GM18520 (cell line): ENCODE results near the gene SLC35F3.
"Not testable (repeated sequence)": the region's sequence is repeated elsewhere in the genome, so short reads cannot be mapped to it uniquely, and the experiment has no call there.

Source experiments
- ATAC-seq: cut with Tn5 transposase; IDR thresholded peaks from one replicate; pipeline ENCODE4 v1.9.1; 2021; ENCODE audit not compliant: unreplicated experiment

The SLC35F3 gene

DNA sequence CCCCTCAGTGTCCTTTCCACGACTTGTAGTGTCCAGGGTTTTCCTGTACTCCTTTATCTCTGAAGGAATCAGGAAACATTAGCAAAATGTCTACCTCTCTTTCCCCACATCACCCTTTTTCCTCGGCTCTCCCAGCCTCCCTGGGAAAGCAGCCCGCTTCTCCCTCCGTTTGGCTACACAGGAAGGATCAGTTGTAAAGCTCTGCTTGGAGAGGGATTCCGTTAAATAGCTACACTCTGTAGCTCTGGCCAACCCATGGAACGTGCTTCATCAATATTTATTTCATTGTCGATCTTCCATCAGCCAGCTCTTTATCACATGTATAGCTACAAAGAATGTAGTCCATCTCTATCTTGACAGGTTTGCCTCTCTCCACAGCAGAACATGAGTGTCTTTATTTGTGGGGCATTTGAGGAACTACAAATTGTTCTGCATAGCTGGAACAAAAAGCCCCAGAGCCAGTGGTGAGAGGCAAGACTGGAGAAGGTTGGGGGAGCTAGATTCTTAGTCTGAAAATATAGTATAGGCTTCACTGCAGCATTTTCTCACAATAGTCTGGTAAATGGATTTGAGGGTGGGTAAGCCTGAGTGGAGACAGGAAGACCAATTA lies 191.8 kb downstream of the SLC35F3 start:
- ATAC-seq = no peak

DNA sequence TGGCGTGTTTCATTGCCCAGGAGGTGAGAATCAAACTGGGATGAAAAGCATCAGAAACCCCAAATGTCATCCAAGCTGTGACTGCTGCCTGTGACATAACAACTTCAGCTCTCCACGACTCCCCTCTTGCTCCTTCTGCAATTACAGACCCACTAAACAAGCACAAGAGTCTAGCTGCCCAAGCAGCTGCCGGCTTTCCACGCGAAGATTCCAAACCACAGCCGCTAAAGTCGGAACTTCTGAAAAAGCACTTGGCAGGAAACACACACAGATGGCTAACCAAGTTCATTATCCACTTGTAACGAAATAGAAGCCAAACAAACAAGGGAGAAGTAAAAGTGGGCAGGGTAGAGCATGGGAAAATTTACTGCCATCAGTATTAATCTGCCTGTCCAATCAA lies 198.1 kb downstream of the SLC35F3 start:
- ATAC-seq = no peak

GRCh38 chr1:234103198-234103597 lies 198.7 kb downstream of the SLC35F3 start:
- ATAC-seq = no peak

DNA sequence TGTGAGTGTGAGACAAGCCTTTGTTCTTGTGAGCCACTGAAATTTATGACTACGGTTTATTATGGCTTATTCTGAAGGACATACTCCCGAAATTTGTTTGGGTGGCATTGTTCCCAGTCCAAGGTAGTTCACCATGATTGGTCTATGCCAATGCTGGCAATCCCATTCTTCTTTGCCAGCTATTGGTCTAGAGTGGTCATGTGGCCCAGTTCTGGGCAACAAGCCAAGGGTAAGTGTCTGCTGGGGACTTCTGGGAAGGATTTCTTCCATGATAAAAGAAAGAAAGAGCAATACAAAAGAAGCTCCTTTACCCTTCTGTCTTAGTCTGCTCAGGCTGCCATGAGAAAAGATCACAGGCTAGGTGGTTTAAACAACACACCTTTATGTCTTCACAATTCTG lies 201.6 kb downstream of the SLC35F3 start:
- no peak for ATAC-seq

DNA sequence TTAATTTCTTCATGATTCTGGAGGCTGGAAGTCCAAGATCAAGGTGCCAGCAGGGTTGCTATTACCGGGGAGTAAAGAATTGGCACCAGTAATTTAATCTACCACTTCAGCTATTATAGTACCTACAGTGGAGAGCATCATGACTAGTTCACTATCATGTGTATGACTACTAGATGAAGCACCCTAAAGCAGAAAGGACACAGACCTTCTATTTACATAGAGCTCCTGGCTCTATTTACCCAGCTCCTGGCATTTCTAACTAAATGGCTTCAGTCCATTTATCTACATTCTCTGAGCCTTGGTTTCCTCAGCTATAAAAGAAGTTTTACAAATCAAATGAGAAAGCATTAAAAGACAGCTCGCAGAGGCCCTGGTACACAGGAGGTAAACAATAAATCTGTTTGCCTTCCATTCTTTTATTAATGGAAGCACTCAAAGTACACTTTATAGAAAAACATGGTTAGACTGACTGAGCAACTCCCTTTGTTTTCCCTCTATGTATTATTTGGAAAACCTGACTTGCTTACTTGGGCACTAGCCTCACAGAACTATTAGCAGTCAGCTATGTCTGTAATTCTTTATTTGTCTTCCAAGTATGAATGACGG lies 203.0 kb downstream of the SLC35F3 start:
- no peak for ATAC-seq

DNA sequence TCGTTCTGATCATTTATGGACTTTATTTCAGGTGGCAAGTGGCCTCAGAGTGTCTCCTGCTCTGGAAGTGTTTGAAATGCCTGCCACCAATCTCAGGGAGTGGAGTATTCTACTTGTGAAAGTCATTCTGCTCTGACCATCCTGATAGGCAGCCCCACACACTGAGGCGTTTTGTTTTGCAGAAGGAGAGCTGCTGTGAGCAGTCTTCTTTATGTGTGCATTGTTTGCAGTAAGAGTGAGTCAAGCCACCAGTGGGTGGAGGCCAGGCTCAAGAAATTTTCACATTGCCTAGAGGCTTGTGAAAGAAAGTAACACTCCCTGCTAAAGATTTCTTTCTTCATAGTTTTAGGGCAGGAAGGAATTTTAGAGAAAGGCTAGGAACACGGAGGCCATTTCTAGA lies 204.4 kb downstream of the SLC35F3 start:
- no peak for ATAC-seq

DNA sequence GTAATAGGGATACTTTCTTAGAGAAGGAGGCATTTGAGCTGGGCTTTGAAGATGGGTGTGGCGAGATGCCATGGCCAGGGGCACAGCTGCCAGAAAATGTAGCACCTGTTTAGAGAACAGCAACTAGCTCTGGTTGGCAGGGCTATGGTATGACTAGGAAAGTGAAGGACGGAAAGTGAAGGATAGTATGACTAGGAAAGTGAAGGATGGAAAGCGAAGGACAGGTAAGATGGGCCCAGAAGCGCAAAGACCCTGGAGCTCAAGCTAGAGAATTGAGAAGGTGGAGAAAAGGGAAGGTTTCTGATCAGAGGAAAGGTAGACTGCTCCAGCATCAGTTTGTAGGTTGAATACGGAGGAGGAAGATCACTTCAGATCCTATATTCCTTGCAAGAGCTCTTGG lies 205.4 kb downstream of the SLC35F3 start:
- no peak for ATAC-seq

- ATAC-seq = no peak
Observed at GRCh38 chr1:234111458-234112142, 207.1 kb downstream of the SLC35F3 start.

DNA sequence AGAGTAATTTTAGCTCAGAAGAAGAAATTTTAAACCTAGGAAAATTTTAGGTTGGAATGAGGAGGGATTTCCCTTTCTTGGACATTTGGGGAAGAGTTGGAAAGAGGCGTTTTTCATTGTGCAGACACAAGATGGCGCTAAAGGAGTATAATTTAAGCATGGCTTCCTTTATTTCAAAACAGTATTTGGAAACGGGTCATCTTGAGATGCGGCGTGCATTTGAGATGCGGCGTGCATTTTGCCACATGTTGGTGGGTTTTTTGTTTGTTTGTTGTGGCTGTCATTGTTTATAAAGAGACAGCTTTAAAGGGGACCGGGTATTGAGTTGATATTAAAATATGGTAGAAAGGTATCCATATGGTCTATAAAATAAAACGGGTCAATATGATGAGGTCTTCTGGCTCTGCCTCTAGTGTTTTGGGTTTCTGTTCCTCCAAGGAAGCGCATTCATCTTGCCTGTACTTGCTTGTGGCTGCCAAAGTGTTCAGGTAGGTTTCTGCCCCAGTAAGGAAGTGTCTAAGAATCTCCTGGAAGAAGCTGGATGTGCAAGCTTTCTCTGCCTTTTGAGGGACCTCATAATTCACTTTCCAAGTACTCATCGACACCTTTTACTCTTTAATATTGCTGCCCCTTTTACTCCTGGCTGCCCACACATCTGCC lies 210.3 kb downstream of the SLC35F3 start:
- ATAC-seq = no peak

DNA sequence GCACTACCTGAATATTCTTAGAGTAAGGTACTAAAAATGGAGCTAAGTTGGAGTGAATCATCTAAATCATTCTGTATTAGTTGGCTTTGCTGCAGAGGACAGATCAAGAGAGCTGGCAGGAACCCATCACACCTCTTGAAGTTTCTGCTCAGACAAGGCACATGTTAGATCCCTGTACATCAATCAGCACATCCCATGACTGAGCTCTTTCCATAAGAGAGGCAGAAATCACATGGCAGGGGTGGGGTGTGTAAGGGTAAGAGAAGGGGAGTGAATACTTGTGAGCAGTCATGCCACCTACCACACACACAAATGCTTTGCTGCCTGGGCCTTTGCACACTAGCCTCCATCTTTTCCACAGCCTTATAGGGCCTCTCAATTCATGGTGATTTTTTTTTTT lies 214.4 kb downstream of the SLC35F3 start:
- no peak for ATAC-seq

DNA sequence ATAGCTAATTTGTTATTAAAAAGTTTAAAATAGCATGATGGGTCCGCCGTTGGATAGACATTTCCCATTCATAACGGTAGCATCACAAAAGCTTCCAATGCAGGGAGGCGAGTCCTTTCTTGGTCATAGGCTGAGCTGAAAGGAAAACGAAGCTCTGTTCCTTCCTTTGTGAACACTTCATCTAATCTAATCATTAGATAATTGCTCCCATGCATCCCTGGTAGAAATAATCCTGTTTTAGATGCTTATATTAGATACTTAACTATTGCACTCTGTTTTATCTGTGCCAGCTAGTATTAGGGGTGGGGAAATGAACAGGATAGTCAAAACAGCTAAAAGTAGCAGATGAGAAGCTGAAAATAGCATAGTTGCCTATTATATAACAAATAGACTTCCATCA lies 215.0 kb downstream of the SLC35F3 start:
- ATAC-seq = no peak

- no peak for ATAC-seq
Observed at GRCh38 chr1:234120327-234120944, 216.0 kb downstream of the SLC35F3 start.

DNA sequence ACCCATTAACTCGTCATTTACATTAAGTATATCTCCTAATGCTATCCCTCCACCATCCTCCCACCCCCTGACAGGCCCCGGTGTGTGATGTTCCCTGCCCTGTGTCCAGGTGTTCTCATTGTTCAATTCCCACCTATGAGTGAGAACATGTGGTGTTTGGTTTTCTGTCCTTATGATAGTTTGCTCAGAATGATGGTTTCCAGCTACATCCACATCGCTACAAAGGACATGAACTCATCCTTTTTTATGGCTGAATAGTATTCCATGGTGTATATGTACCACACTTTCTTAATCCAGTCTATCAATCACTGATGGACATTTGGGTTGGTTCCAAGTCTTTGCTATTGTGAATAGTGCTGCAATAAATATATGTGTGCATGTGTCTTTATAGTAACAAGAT lies 217.2 kb downstream of the SLC35F3 start:
- not testable (repeated sequence) for ATAC-seq

GRCh38 chr1:234122571-234122970 lies 218.1 kb downstream of the SLC35F3 start:
- ATAC-seq = not testable (repeated sequence)

DNA sequence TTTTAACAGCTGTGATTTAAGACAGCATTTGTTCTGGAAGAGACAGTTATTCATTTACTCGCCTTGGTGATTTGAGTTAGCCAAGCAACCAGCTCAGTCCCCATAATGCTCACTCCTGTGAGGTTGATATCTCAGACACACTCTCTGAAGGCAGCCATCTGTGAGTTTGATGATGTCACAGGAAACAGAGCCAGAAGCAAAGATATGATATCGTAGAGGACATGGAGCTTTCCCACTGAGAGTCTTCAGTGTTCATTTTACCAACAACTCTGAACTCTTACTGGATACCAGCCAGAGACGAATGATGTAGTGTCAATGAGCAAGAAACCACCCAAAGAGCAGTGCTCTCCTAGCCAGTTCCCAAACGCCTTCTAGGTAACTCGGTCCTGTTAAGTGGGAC lies 219.4 kb downstream of the SLC35F3 start:
- ATAC-seq = no peak

DNA sequence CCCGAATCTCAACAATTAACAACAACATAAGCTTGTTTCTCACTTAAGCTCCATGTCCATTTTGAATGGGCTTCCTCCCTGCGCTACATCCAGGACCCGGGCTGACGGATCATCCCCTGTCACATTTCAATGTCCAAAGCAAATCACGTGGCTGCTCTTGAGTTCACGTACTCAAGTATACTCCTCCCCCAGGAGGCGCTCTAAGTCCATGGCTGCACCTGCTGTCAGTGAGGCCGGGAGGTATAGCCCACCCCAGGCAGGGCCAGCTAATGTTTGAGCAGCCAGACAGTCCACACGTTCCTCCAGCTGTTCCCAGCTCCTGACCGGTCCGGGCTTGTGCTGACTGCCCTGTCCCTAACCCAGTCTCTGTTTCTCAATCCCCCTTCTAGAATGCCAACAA lies 220.8 kb downstream of the SLC35F3 start:
- no peak for ATAC-seq

DNA sequence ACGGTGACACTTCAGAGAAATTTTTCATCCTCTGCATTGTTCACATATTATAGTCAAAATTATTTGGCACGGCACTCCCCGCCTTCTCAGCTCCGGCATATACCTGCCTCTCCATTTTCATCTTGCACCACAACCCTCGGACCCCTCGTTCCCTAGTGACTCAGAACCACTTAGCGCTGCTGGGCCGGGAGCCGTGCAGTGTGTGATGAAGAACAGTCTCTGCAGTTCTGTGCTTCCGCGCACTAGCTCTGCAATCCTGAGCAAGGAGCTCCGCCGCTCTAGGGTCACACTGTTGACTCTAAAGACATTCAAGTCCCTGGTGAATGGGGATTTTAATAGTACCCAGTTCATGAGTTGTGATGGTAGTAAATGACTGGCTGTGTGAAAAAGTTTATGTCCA lies 221.2 kb downstream of the SLC35F3 start:
- ATAC-seq = no peak

DNA sequence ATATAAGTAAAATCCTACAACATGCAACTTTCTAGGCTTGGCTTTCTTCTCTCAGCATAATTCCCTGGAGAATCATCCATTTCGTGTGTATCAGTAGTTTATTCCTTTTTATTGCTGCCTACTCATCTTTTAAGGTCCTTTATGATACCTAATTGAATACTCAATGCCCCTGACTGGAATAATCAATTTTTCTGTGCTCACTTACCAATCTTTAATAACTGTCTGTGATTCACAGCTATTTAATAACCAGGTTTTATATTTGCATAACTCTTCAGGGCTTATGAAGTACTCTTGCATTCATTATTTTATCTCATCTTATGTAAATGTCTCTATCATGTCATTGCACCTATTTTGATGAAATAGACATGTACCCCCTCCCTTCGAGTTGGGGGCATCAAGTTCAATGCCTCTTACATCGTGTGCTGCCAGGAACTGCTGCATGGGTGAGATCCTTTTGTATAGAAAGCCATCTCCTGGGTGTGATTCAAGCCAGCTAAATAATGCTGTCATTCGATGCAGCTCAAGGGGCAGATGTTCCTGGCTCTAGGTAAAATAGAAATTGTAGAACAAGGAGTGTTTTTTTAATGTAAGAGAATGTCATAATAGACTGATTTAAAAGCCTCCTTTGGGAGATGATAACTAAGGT lies 222.7 kb downstream of the SLC35F3 start:
- ATAC-seq = no peak

DNA sequence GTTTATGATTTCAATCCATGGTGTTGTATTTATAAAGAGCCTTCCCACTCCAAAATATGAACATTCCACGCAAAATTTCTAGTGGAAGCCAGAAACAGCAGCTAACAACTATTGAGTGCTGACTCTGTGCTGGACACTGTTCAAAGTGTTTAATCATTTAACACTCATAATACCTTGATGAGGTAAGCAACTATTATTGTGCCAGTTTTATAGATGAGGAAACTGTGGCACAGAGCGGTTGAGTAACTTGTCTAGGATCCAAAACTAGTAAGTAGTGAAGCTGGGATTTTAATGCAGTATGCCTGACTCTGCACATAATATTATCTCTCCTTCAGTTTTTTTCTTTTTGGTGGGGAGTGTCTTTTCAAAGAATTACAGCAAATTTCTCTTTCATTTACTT lies 228.3 kb downstream of the SLC35F3 start:
- ATAC-seq = no peak

GRCh38 chr1:234134878-234135277 lies 230.4 kb downstream of the SLC35F3 start:
- ATAC-seq = no peak

DNA sequence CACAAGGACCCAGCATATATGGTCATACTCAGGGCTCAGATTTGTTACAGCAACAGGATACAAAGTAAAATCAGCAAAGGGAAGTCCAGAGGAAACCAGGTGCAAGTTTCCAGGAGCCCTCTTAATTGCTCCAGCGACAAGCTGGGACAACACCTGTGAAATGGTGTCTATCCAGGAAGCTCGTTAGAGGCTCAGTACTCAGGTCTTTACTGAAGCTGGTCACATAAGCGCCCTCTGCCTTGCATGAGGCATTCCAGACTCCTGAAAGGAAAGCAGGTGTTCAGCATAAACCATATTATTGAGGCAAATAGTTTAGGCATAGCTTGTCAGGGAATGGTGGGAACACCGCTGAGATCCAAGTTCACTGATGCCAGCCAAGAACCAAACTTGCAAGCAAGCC lies 231.0 kb downstream of the SLC35F3 start:
- ATAC-seq = no peak
